ENCODE measurements around the gene GNG13. TPM values are rescaled to one million over a fixed set of nuclear protein-coding genes. Genes with fewer than 3 reads are reported as not detected.

Gene GNG13, protein sequence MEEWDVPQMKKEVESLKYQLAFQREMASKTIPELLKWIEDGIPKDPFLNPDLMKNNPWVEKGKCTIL
- total RNA-seq = not detected

- Histone ChIP-seq H3K9me3 (ENCODE audit: low read depth, low read length) (no peaks in the 10 kb centered on the region), H3K4me1 (ENCODE audit: insufficient read depth, low read length) (no peaks in the 10 kb centered on the region), H3K27me3 (ENCODE audit: insufficient read depth, low read length) (peaks cover 2% of the 10 kb centered on the region), H3K4me3 (ENCODE audit: low read length) (no peak within 1 kb of the TSS)
These were observed at the start of gene GNG13 for GRCh38 chr16:799948-800833. GNG13 (minus strand) TSS chr16:800734; CDS start chr16:799077, 1,657 bp downstream.

DNA sequence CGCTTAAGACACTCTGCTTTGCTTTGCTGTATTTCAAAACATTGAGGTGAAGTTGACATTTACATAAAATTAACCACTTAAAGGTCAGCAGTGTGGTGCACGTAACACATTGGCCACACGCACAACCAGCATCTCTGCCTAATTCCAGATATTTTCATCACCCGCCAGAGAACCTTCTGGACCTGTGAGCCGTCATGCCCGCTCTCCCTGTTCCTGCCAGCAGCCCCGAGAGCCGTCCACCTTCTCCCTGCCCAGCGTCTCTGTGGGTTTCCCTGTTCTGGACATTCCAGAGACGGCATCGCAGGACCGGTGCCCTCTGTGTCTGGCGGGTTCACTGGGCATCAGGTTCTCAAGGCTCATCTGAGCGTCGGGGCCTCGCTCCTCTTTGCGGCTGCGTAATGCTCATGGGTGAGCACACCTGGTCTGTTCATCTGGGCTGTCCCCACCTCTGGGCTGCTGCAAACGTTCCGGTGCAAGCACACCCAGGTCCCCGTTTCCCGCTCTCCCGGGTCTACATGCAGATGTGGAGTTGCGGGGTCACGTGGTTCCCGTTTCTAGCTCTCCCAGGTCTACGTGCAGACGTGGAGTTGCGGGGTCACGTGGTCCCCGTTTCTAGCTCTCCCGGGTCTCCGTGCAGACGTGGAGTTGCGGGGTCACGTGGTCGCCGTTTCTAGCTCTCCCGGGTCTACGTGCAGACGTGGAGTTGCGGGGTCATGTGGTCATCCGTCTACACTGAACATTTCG, 48.1 kb upstream of the GNG13 start:
- Histone ChIP-seq H3K4me1 (ENCODE audit: insufficient read depth, low read length) (no peaks in the 10 kb centered on the region), H3K4me3 (ENCODE audit: low read length) (no peak overlapping the region), H3K9me3 (ENCODE audit: low read depth, low read length) (no peaks in the 10 kb centered on the region), H3K27me3 (ENCODE audit: insufficient read depth, low read length) (no peaks in the 10 kb centered on the region)

GRCh38 chr16:847681-848445, 47.3 kb upstream of the GNG13 start:
- no peaks in the 10 kb centered on the region for H3K9me3 ChIP-seq (ENCODE audit: low read depth, low read length)
- no peaks in the 10 kb centered on the region for H3K27me3 ChIP-seq (ENCODE audit: insufficient read depth, low read length)

DNA sequence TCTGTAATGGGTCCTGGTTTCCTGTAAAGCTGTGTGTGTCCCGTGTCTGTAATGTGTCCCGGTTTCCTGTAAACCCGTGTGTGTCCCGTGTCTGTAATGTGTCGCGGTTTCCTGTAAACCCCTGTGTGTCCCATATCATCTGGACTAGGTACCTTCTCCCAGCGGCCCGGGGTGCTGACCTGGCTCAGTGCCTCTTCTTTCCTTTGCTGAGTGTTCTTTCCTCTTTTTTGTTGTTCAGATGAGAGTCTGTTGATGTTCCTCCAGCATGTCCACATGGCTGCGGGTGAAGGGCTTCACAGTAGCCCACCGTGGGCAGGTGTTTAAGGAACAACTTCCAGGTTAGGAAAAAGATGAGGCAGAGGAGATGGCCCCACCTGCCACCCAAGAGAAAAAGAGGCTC, 46.6 kb upstream of the GNG13 start:
- no peak overlapping the region for H3K4me3 ChIP-seq (ENCODE audit: low read length)
- no peaks in the 10 kb centered on the region for H3K4me1 ChIP-seq (ENCODE audit: insufficient read depth, low read length)
- no peaks in the 10 kb centered on the region for H3K9me3 ChIP-seq (ENCODE audit: low read depth, low read length)
- no peaks in the 10 kb centered on the region for H3K27me3 ChIP-seq (ENCODE audit: insufficient read depth, low read length)

More at GRCh38 chr16:847681-848445, 47.3 kb upstream of the GNG13 start:
- no peak overlapping the region for H3K4me3 ChIP-seq (ENCODE audit: low read length)
- no peaks in the 10 kb centered on the region for H3K4me1 ChIP-seq (ENCODE audit: insufficient read depth, low read length)

GRCh38 chr16:845351-845745, 44.8 kb upstream of the GNG13 start:
- Histone ChIP-seq H3K4me3 (ENCODE audit: low read length) (no peak overlapping the region), H3K4me1 (ENCODE audit: insufficient read depth, low read length) (no peaks in the 10 kb centered on the region), H3K9me3 (ENCODE audit: low read depth, low read length) (no peaks in the 10 kb centered on the region), H3K27me3 (ENCODE audit: insufficient read depth, low read length) (no peaks in the 10 kb centered on the region)

- H3K9me3 ChIP-seq (ENCODE audit: low read depth, low read length) = no peaks in the 10 kb centered on the region
- no peaks in the 10 kb centered on the region for H3K27me3 ChIP-seq (ENCODE audit: insufficient read depth, low read length)
These were observed 44.3 kb upstream of the GNG13 start for GRCh38 chr16:844638-845350.

DNA sequence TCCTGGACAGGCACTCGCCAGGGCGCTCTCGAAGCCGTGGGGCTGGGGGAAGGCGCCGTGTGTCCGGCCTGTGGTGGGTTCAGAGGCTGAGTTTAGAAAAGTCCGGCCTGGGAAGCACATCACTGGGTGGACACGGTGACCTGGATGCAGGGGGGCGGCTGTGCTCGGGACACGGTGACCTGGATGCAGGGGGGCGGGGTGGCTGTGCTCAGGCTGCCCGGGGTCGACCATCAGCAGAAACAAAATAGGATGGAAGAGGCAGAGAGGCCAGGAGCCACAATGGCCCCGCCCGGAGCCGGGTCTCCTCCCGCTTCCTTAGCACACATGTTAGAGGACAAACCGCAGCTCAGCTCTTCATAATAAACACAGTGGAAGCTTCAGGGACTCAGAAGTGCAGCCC, 43.2 kb upstream of the GNG13 start:
- no peaks in the 10 kb centered on the region for H3K9me3 ChIP-seq (ENCODE audit: low read depth, low read length)
- no peaks in the 10 kb centered on the region for H3K27me3 ChIP-seq (ENCODE audit: insufficient read depth, low read length)
- no peak overlapping the region for H3K4me3 ChIP-seq (ENCODE audit: low read length)
- no peaks in the 10 kb centered on the region for H3K4me1 ChIP-seq (ENCODE audit: insufficient read depth, low read length)

More at GRCh38 chr16:844638-845350, 44.3 kb upstream of the GNG13 start:
- no peak overlapping the region for H3K4me3 ChIP-seq (ENCODE audit: low read length)
- H3K4me1 ChIP-seq (ENCODE audit: insufficient read depth, low read length) = no peaks in the 10 kb centered on the region

GRCh38 chr16:842711-843560, 42.4 kb upstream of the GNG13 start:
- Histone ChIP-seq H3K4me3 (ENCODE audit: low read length) (no peak overlapping the region), H3K4me1 (ENCODE audit: insufficient read depth, low read length) (no peaks in the 10 kb centered on the region), H3K9me3 (ENCODE audit: low read depth, low read length) (no peaks in the 10 kb centered on the region), H3K27me3 (ENCODE audit: insufficient read depth, low read length) (no peaks in the 10 kb centered on the region)

DNA sequence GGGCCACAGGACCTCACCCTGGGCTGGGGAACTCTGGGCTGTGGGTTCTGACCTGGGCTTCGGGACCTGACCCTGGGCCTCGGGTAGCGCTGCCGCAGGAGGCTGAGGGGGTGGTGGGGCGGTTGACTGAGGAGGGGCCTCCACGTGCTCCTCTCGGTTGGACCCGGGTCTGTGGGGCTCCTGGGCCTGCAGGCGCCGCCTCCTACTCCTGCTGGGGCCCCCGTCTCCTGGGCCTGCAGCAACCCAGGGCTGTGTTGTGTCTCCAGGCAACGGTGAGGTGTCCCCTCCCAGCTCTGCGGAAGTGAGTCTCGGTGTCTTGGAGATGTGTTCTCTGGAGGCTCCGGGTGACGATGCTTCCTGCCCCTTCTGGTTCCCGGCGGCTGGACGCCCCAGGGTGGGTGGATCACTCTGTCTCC, 41.5 kb upstream of the GNG13 start:
- Histone ChIP-seq H3K4me1 (ENCODE audit: insufficient read depth, low read length) (no peaks in the 10 kb centered on the region), H3K27me3 (ENCODE audit: insufficient read depth, low read length) (no peaks in the 10 kb centered on the region), H3K4me3 (ENCODE audit: low read length) (no peak overlapping the region), H3K9me3 (ENCODE audit: low read depth, low read length) (no peaks in the 10 kb centered on the region)

DNA sequence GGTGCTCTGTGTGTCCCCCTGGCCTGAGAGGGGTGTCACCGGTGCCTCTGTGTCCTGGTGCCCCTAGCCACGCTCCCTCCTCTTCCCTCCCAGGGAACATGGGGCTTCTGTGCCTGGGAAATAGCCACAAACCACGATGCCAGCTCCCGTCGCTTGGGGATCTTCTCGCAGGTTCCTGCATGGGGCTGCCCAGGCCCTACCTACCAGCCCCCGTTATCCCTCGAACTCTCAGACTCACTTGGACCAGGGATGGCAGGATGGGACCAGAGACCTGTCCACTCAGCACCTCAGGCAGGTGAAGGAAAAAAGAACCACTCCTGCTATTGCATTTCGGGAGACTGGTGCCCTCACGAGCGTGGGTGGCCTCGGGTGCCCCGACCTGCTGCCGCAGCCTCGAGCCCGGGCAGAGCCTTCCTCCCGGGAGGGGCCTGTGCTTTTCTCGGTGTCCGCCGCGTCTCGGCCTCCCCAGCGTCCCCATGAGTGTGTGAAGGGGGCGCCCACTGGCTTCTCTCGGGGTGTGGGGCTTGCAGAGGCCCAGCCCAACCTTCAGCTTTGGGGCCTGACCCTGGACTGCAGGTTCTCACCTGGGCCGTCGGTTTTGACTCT, 41.0 kb upstream of the GNG13 start:
- Histone ChIP-seq H3K4me1 (ENCODE audit: insufficient read depth, low read length) (no peaks in the 10 kb centered on the region), H3K9me3 (ENCODE audit: low read depth, low read length) (no peaks in the 10 kb centered on the region), H3K4me3 (ENCODE audit: low read length) (no peak overlapping the region), H3K27me3 (ENCODE audit: insufficient read depth, low read length) (no peaks in the 10 kb centered on the region)

- H3K27me3 ChIP-seq (ENCODE audit: insufficient read depth, low read length) = no peaks in the 10 kb centered on the region
- no peaks in the 10 kb centered on the region for H3K4me1 ChIP-seq (ENCODE audit: insufficient read depth, low read length)
- H3K4me3 ChIP-seq (ENCODE audit: low read length) = no peak overlapping the region
- H3K9me3 ChIP-seq (ENCODE audit: low read depth, low read length) = no peaks in the 10 kb centered on the region
These were observed 40.3 kb upstream of the GNG13 start for GRCh38 chr16:840561-841454.

GRCh38 chr16:839643-840408, 39.3 kb upstream of the GNG13 start:
- Histone ChIP-seq H3K9me3 (ENCODE audit: low read depth, low read length) (no peaks in the 10 kb centered on the region), H3K27me3 (ENCODE audit: insufficient read depth, low read length) (no peaks in the 10 kb centered on the region), H3K4me3 (ENCODE audit: low read length) (no peak overlapping the region), H3K4me1 (ENCODE audit: insufficient read depth, low read length) (no peaks in the 10 kb centered on the region)

Measured in mononuclear cell (primary cell).